ENCODE data around the gene HGFAC. TPM values are rescaled to one million over a fixed set of nuclear protein-coding genes. Genes with fewer than 3 reads are reported as not detected.

HGFAC gene
- total RNA-seq, 1 donor from 2014 or later: 0.38 TPM

- no peak for DNase-seq (ENCODE audit: low spot score)
These were observed 25.8 kb downstream of the HGFAC start for GRCh38 chr4:3467601-3468031.

GRCh38 chr4:3468154-3468553, 26.4 kb downstream of the HGFAC start:
- intact Hi-C loops (cut with DNase I): no loop called here

More at GRCh38 chr4:3467601-3468031, 25.8 kb downstream of the HGFAC start:
- intact Hi-C loops (cut with DNase I): no loop called here

GRCh38 chr4:3468804-3469203, 27.0 kb downstream of the HGFAC start:
- no peak for DNase-seq (ENCODE audit: low spot score)
- intact Hi-C loops (cut with DNase I): no loop called here

More at GRCh38 chr4:3468154-3468553, 26.4 kb downstream of the HGFAC start:
- DNase-seq (ENCODE audit: low spot score): no peak

- DNase-seq (ENCODE audit: low spot score): no peak
- intact Hi-C loops (cut with DNase I): no loop called here
These were observed 27.8 kb downstream of the HGFAC start for GRCh38 chr4:3469386-3470243.

GRCh38 chr4:3470244-3471097, 28.7 kb downstream of the HGFAC start:
- intact Hi-C loops (cut with DNase I): no loop called here
- DNase-seq (ENCODE audit: low spot score): no peak

- intact Hi-C loops (cut with DNase I): no loop called here
- no peak for DNase-seq (ENCODE audit: low spot score)
These were observed 29.5 kb downstream of the HGFAC start for GRCh38 chr4:3471098-3471760.

- intact Hi-C loops (cut with DNase I): no loop called here
- no peak for DNase-seq (ENCODE audit: low spot score)
These were observed 30.1 kb downstream of the HGFAC start for GRCh38 chr4:3471886-3472285.

GRCh38 chr4:3472411-3473141, 30.8 kb downstream of the HGFAC start:
- intact Hi-C loops (cut with DNase I): no loop called here
- no peak for DNase-seq (ENCODE audit: low spot score)

- DNase-seq (ENCODE audit: low spot score): no peak
- intact Hi-C loops (cut with DNase I): no loop called here
These were observed 31.6 kb downstream of the HGFAC start for GRCh38 chr4:3473181-3473950.

- DNase-seq (ENCODE audit: low spot score): no peak
- intact Hi-C loops (cut with DNase I): no loop called here
These were observed 32.4 kb downstream of the HGFAC start for GRCh38 chr4:3473996-3474765.

GRCh38 chr4:3475041-3475712, 33.4 kb downstream of the HGFAC start:
- DNase-seq (ENCODE audit: low spot score): no peak
- intact Hi-C loops (cut with DNase I): no loop called here

- DNase-seq (ENCODE audit: low spot score): no peak
- intact Hi-C loops (cut with DNase I): no loop called here
These were observed 34.0 kb downstream of the HGFAC start for GRCh38 chr4:3475713-3476260.

GRCh38 chr4:3476341-3476747, 34.6 kb downstream of the HGFAC start:
- intact Hi-C loops (cut with DNase I): no loop called here
- DNase-seq (ENCODE audit: low spot score): no peak

GRCh38 chr4:3476936-3477749, 35.4 kb downstream of the HGFAC start:
- no peak for DNase-seq (ENCODE audit: low spot score)
- intact Hi-C loops (cut with DNase I): no loop called here

GRCh38 chr4:3477750-3478430, 36.1 kb downstream of the HGFAC start:
- no peak for DNase-seq (ENCODE audit: low spot score)
- intact Hi-C loops (cut with DNase I): no loop called here

Measured in cardiac septum (tissue), 1 donor.